GM19099 (cell line): ENCODE measurements around the gene CPOX.
A peak's percentile ranks its signal among the peaks of the same experiment; 100 is the strongest.

ENCODE experiments used
- POLR2A ChIP-seq: IDR thresholded peaks from 3 replicates; pipeline ENCODE4 v1.6.1; 2011; ENCODE audit warnings: low read depth; ENCODE audit not compliant: insufficient read length; ENCODE audit errors: extremely low read depth

CPOX gene

GRCh38 chr3:98574132-98574531 is 19.3 kb downstream of the CPOX start:
- TF ChIP-seq POLR2A: no peak

GRCh38 chr3:98573181-98573728 is 20.2 kb downstream of the CPOX start:
- TF ChIP-seq POLR2A: no peak

- TF ChIP-seq POLR2A: no peak
Measured at GRCh38 chr3:98568402-98568801, 25.0 kb downstream of the CPOX start.

GRCh38 chr3:98567666-98568270 is 25.6 kb downstream of the CPOX start:
- no peak for TF ChIP-seq POLR2A

GRCh38 chr3:98565843-98566242 is 27.6 kb downstream of the CPOX start:
- TF ChIP-seq POLR2A: no peak

GRCh38 chr3:98565237-98565643 is 28.2 kb downstream of the CPOX start:
- no peak for TF ChIP-seq POLR2A

GRCh38 chr3:98564282-98565005 is 29.0 kb downstream of the CPOX start:
- peak; percentile 32 for TF ChIP-seq POLR2A

GRCh38 chr3:98563661-98564281 is 29.6 kb downstream of the CPOX start:
- TF ChIP-seq POLR2A: no peak

GRCh38 chr3:98561727-98562521 is 31.5 kb downstream of the CPOX start:
- peak; percentile 61 for TF ChIP-seq POLR2A

- peak; percentile 35 for TF ChIP-seq POLR2A
Measured at GRCh38 chr3:98560911-98561310, 32.5 kb downstream of the CPOX start.

- TF ChIP-seq POLR2A: no peak
Measured at GRCh38 chr3:98558100-98558827, 35.1 kb downstream of the CPOX start.

- no peak for TF ChIP-seq POLR2A
Measured at GRCh38 chr3:98557324-98558010, 35.9 kb downstream of the CPOX start.

- peak; percentile 49 for TF ChIP-seq POLR2A
Measured at GRCh38 chr3:98556164-98557130, 37.0 kb downstream of the CPOX start.
